GM12801 (cell line): Measurements from ENCODE around the gene NRG3.

Source experiments
- CTCF ChIP-seq: IDR thresholded peaks from one replicate; pipeline ENCODE4 v1.5.1; 2011; ENCODE audit warnings: control low read depth; ENCODE audit not compliant: insufficient read length; ENCODE audit errors: extremely low read depth

The NRG3 gene

GRCh38 chr10:82660986-82661385 is 786.0 kb downstream of the NRG3 start:
- no peak for TF ChIP-seq CTCF

GRCh38 chr10:82661701-82662100 is 786.7 kb downstream of the NRG3 start:
- TF ChIP-seq CTCF: no peak

GRCh38 chr10:82668221-82668895 is 793.4 kb downstream of the NRG3 start:
- no peak for TF ChIP-seq CTCF

GRCh38 chr10:82674036-82674435 is 799.0 kb downstream of the NRG3 start:
- no peak for TF ChIP-seq CTCF

GRCh38 chr10:82680608-82681007 is 805.6 kb downstream of the NRG3 start:
- TF ChIP-seq CTCF: no peak

- no peak for TF ChIP-seq CTCF
Observed at GRCh38 chr10:82683945-82684344, 809.0 kb downstream of the NRG3 start.

GRCh38 chr10:82685087-82685486 is 810.1 kb downstream of the NRG3 start:
- TF ChIP-seq CTCF: no peak

- no peak for TF ChIP-seq CTCF
Observed at GRCh38 chr10:82691211-82691610, 816.2 kb downstream of the NRG3 start.
